OCI-LY1 (cell line): ENCODE results near the gene MIOX.

Experiments
- CTCF ChIP-seq: fragments of 200-600 bp; sonication (generic), shearing (Covaris generic); IDR thresholded peaks from 2 replicates; pipeline ENCODE4 v1.5.1; 2017; ENCODE audit warnings: mild to moderate bottlenecking, antibody characterized with exemption, low read length, moderate library complexity, mixed read lengths
- EZH2 ChIP-seq: fragments of 200-600 bp; sonication (generic), shearing (Covaris generic); IDR thresholded peaks from 2 replicates; pipeline ENCODE4 v1.8.0; 2017; ENCODE audit warnings: borderline replicate concordance, mixed run types, mild to moderate bottlenecking, antibody characterized with exemption, low read length, moderate library complexity, mixed read lengths

- no peak for TF ChIP-seq CTCF
- TF ChIP-seq EZH2: no peak
Observed at GRCh38 chr22:50443197-50443596, 43.5 kb upstream of the MIOX start.
